AG04450 (cell line): Measurements from ENCODE around the gene ALDH1L2. TPM values are rescaled to one million over a fixed set of nuclear protein-coding genes. Genes with fewer than 3 reads are reported as not detected.
"Not testable (repeated sequence)": the region's sequence is repeated elsewhere in the genome, so short reads cannot be mapped to it uniquely, and the experiment has no call there.

Experiments used
- CTCF ChIA-PET: fragments of 300-600, 350-600 bp; formaldehyde crosslinking; extraction: SDS; loops from one replicate; lab custom pipeline; 2022; ENCODE audit warnings: antibody characterized with exemption, inconsistent platforms; lab: Charles Lee
- POLR2A ChIA-PET: fragments of 350-600 bp; formaldehyde crosslinking; extraction: SDS; loops from one replicate; lab custom pipeline; 2021; ENCODE audit warnings: antibody characterized with exemption, inconsistent platforms; lab: Yijun Ruan, JAX
- DNase-seq: peaks from one replicate; pipeline ENCODE4 v3.0.0-alpha.2; 2011; ENCODE audit warnings: low read depth, low spot score
- H3K27ac ChIP-seq: one replicate; pipeline ENCODE4 v1.5.1; 2012; ENCODE audit warnings: low read depth, low read length, control low read depth
- H3K27me3 ChIP-seq: one replicate; pipeline ENCODE4 v1.6.0; 2012; ENCODE audit warnings: low read length; ENCODE audit not compliant: control insufficient read depth, insufficient read depth
- H3K4me3 ChIP-seq: 2 replicates; pipeline ENCODE4 v1.5.1; 2011; ENCODE audit warnings: mild to moderate bottlenecking, low read depth, low read length, control low read depth
- H3K9me3 ChIP-seq: 2 replicates; pipeline ENCODE4 v1.5.1; 2012; ENCODE audit warnings: low read length; ENCODE audit not compliant: control insufficient read depth, insufficient read depth
- polyA plus RNA-seq: library from polyadenylated mRNA; depleted of rRNA; stranded (reverse); fragments of >200 nt; gene quantifications from 2 replicates; pipeline ENCODE4 v1.2.3, GENCODE V29; 2011
- TF ChIP-seq, protein P1 (sequence below): IDR thresholded peaks from 2 replicates; pipeline ENCODE4 v1.5.1; 2011; ENCODE audit warnings: low read depth, low read length, control low read depth, inconsistent platforms

ALDH1L2 gene
- polyA plus RNA-seq, 1 experiment = 116 TPM

GRCh38 chr12:105104762-105105161, 20.5 kb upstream of the ALDH1L2 start:
- Histone ChIP-seq H3K9me3 (no peaks in the 10 kb centered on the region; the same call in 1 of the 2 replicates), H3K27me3 (no peaks in the 10 kb centered on the region), H3K4me3 (no peak overlapping the region), H3K27ac (no peak overlapping the region)
- TF ChIP-seq, protein P1, sequence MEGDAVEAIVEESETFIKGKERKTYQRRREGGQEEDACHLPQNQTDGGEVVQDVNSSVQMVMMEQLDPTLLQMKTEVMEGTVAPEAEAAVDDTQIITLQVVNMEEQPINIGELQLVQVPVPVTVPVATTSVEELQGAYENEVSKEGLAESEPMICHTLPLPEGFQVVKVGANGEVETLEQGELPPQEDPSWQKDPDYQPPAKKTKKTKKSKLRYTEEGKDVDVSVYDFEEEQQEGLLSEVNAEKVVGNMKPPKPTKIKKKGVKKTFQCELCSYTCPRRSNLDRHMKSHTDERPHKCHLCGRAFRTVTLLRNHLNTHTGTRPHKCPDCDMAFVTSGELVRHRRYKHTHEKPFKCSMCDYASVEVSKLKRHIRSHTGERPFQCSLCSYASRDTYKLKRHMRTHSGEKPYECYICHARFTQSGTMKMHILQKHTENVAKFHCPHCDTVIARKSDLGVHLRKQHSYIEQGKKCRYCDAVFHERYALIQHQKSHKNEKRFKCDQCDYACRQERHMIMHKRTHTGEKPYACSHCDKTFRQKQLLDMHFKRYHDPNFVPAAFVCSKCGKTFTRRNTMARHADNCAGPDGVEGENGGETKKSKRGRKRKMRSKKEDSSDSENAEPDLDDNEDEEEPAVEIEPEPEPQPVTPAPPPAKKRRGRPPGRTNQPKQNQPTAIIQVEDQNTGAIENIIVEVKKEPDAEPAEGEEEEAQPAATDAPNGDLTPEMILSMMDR = no peak
- ChIA-PET CTCF (no interaction called here), POLR2A (no interaction called here)
- DNase-seq = no peak

- TF ChIP-seq, protein P1 = no peak
- Histone ChIP-seq H3K27ac (no peak overlapping the region), H3K9me3 (no peaks in the 10 kb centered on the region; the same call in 1 of the 2 replicates), H3K4me3 (no peak overlapping the region), H3K27me3 (no peaks in the 10 kb centered on the region)
- ChIA-PET POLR2A (no interaction called here), CTCF (interaction anchor here (0.8 to 1.1 kb wide), 3 partner anchors 19 to 721 kb away, joined by 3 read pairs; no protein-coding TSS in a partner anchor)
- no peak for DNase-seq
These were observed 18.4 kb upstream of the ALDH1L2 start for GRCh38 chr12:105102673-105103072.

- DNase-seq = no peak
- H3K27ac ChIP-seq = no peak overlapping the region
- no peaks in the 10 kb centered on the region for H3K27me3 ChIP-seq
- H3K9me3 ChIP-seq = no peaks in the 10 kb centered on the region
- ChIA-PET CTCF (interaction anchor here (0.6 kb wide), 2 partner anchors 9 to 895 kb away, joined by 3 to 5 read pairs; no protein-coding TSS in a partner anchor), POLR2A (interaction anchor here (1.0 kb wide), 2 partner anchors 16 to 18 kb away, joined by 5 read pairs; no protein-coding TSS in a partner anchor)
- H3K4me3 ChIP-seq = no peak overlapping the region
- TF ChIP-seq, protein P1 = 0 out of 2 replicates have a peak, but pooled peaks have one; percentile 2
These were observed 16.7 kb upstream of the ALDH1L2 start for GRCh38 chr12:105100998-105101397.

DNA sequence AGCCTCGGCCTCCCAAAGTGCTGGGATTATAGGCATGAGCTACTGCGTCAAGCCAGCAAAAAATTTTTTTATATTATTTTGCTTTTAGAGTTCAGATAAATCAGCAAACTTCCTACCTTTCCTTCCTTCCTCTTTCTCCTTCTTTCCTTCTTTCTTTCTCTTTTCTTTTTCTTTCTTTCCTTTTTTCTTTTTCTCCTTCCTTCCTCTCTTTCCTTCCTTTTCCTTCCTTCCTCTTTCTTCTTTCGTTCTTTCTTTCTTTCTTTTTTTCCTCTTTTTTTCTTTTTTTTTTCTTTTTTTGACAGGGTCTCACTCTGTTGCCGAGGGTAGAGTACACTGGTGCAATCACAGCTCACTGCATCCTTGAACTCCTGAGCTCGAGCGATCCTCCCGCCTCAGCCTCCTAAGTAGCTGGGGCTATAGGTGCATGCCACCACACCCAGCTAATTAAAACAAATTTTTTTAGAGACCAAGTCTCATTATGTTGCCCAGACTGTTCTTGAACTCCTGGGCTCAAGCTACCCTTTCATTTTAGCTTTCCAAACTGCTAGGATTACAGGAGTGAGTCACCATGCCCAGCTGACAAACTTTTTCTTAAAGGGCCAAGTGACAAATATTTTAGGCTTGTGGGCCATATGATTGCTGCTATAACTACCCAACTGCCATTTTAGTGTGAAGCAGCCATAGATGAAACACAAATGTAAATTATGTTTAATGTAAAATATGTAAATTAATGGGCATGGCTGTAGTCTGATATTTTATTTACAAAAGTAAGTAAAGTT, 16.1 kb upstream of the ALDH1L2 start:
- TF ChIP-seq, protein P1 = no peak
- Histone ChIP-seq H3K9me3 (no peaks in the 10 kb centered on the region; the same call in 1 of the 2 replicates), H3K27ac (no peak overlapping the region), H3K4me3 (no peak overlapping the region), H3K27me3 (no peaks in the 10 kb centered on the region)
- no peak for DNase-seq
- ChIA-PET POLR2A (interaction anchor here (0.6 to 1.0 kb wide), 3 partner anchors 16 to 45 kb away, joined by 3 to 5 read pairs (median 5); no protein-coding TSS in a partner anchor), CTCF (interaction anchor here (0.6 to 1.1 kb wide), 4 partner anchors 16 to 894 kb away, joined by 3 to 4 read pairs (median 3); no protein-coding TSS in a partner anchor)

DNA sequence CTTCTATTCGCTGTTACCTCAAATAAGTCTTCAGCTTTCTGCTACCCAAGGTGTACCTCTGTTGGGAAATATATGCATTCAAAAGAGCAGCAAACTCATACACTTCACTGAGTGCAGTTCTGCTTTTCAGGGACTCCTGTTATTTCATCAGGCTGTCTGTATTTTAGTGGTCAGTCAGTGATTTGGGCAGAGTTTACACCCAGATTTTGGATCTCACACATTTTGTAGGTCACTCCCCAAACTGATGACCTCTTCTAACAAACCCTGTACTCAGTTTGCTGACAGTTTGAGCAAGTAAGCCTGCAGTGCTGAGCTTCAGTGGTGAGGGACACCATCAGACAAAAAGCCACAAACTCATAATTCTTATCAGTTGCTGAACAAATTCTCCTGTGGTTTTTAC, 15.1 kb upstream of the ALDH1L2 start:
- POLR2A ChIA-PET = no interaction called here
- CTCF ChIA-PET = interaction anchor here (1.1 kb wide), 1 partner anchor 718 kb away, joined by 4 read pairs; no protein-coding TSS in a partner anchor

DNA sequence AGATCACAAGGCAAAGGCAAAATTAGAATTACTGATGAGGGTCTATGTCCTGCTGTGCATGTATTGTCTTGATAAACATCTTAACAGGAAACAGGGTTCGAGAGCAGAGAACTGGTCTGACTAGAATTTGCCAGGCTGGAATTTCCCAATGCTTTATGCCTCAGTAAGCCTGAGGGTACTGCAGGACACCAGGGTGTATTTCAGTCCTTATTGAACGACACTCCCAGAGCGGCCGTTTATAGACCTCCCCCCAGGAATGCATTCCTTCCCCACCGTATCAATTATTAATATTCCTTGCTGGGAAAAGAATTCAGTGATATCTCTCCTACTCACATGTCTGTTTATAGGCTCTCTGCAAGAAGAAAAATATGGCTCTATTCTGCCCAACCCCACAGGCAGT, 11.1 kb upstream of the ALDH1L2 start:
- H3K27me3 ChIP-seq, H3K4me3 ChIP-seq, DNase-seq, H3K9me3 ChIP-seq, H3K27ac ChIP-seq, POLR2A ChIA-PET, CTCF ChIA-PET: not testable (repeated sequence)

More for the DNA sequence above, 15.1 kb upstream of the ALDH1L2 start:
- Histone ChIP-seq H3K9me3 (peaks cover 3% of the 10 kb centered on the region; the same call in 1 of the 2 replicates), H3K27me3 (no peaks in the 10 kb centered on the region), H3K27ac (no peak overlapping the region), H3K4me3 (no peak overlapping the region)
- TF ChIP-seq, protein P1 = no peak
- no peak for DNase-seq
